GM12801 (cell line): ENCODE results near the gene SLC43A3.

Experiments used
- CTCF ChIP-seq: IDR thresholded peaks from one replicate; pipeline ENCODE4 v1.5.1; 2011; ENCODE audit warnings: control low read depth; ENCODE audit not compliant: insufficient read length; ENCODE audit errors: extremely low read depth

Gene SLC43A3

GRCh38 chr11:57390535-57390934 is 36.4 kb downstream of the SLC43A3 start, which contains the start of gene PRG2:
PRG2 (minus strand) TSS chr11:57390650; CDS start chr11:57389944, 706 bp downstream.
- TF ChIP-seq CTCF, result no peak

GRCh38 chr11:57387289-57388030 is 39.5 kb downstream of the SLC43A3 start:
- TF ChIP-seq CTCF, result no peak

GRCh38 chr11:57386178-57386940 is 40.6 kb downstream of the SLC43A3 start:
- TF ChIP-seq CTCF, result no peak

- TF ChIP-seq CTCF, result no peak
Observed at GRCh38 chr11:57380975-57381374, 45.9 kb downstream of the SLC43A3 start, which contains the start of gene PRG3. PRG3 (minus strand) TSS chr11:57381150; CDS start chr11:57380708, 442 bp downstream.

GRCh38 chr11:57379732-57380131 is 47.2 kb downstream of the SLC43A3 start:
- TF ChIP-seq CTCF, result no peak

GRCh38 chr11:57378186-57378585 is 48.7 kb downstream of the SLC43A3 start:
- no peak for TF ChIP-seq CTCF

- TF ChIP-seq CTCF, result no peak
Observed at GRCh38 chr11:57377107-57377506, 49.8 kb downstream of the SLC43A3 start.
